H1 (cell line): ENCODE measurements around the gene DENND6B. TPM values are rescaled to one million over a fixed set of nuclear protein-coding genes. Genes with fewer than 3 reads are reported as not detected.
A peak's percentile ranks its signal among the peaks of the same experiment; 100 is the strongest.

Experiments
- CTCF ChIA-PET: fragments of 300-600 bp; sonication (Branson Sonifier 250); formaldehyde crosslinking; loops from one replicate; lab custom pipeline; 2021; ENCODE audit not compliant: partially characterized antibody; lab: Charles Lee
- POLR2A ChIA-PET: fragments of 300-600 bp; sonication (Branson Sonifier 250); formaldehyde crosslinking; loops from one replicate; lab custom pipeline; 2021; ENCODE audit warnings: inconsistent platforms; ENCODE audit not compliant: partially characterized antibody; lab: Charles Lee
- DNase-seq, 2 experiments: peaks; one replicate each; pipeline versions ENCODE4 v3.0.0 to v3.0.0-alpha.2; 2010 to 2022; ENCODE audit warnings: low spot score in 2 of 2, low read depth in 1 of 2, mixed read lengths in 1 of 2
- FAIRE-seq: peaks from 2 replicates; lab custom pipeline; 2011; peaks lifted over from hg19 to GRCh38; lab: Jason Lieb, UNC
- H2AFZ ChIP-seq: 2 replicates; pipeline ENCODE4 v1.8.1; 2012; ENCODE audit warnings: low read length, inconsistent platforms
- H2AK5ac ChIP-seq: 2 replicates; pipeline ENCODE4 v1.6.1; 2013; ENCODE audit warnings: low read depth, low read length
- H2BK120ac ChIP-seq: replicated peaks from 2 replicates; pipeline ENCODE3; 2013; ENCODE audit warnings: low read depth, low read length, inconsistent platforms
- H2BK12ac ChIP-seq: 2 replicates; pipeline ENCODE4 v1.6.1; 2013; ENCODE audit warnings: low read depth, low read length
- H2BK15ac ChIP-seq: 2 replicates; pipeline ENCODE4 v1.6.1; 2013; ENCODE audit warnings: low read length
- H2BK20ac ChIP-seq: 2 replicates; pipeline ENCODE4 v1.6.1; 2013; ENCODE audit warnings: low read length
- H2BK5ac ChIP-seq: 2 replicates; pipeline ENCODE4 v1.6.1; 2013; ENCODE audit warnings: low read depth, low read length
- H3K14ac ChIP-seq: 2 replicates; pipeline ENCODE4 v1.6.1; 2013; ENCODE audit warnings: inconsistent platforms; ENCODE audit not compliant: insufficient read length
- H3K18ac ChIP-seq: 2 replicates; pipeline ENCODE4 v1.6.1; 2013; ENCODE audit warnings: low read length; ENCODE audit errors: extremely low read depth
- H3K23ac ChIP-seq: 2 replicates; pipeline ENCODE4 v1.6.1; 2013; ENCODE audit warnings: inconsistent platforms; ENCODE audit not compliant: insufficient read length
- H3K23me2 ChIP-seq: 2 replicates; pipeline ENCODE4 v1.6.1; 2013; ENCODE audit warnings: low read depth, low read length
- H3K27ac ChIP-seq: 2 replicates; pipeline ENCODE4 v1.6.1; 2011; ENCODE audit warnings: low read depth, low read length, inconsistent platforms
- H3K27me3 ChIP-seq, 4 experiments: replicated peaks in 1 of 4; 1 replicate in 1 of 4; 2 replicates in 3 of 4; pipeline versions ENCODE4 v1.6.1 to v1.8.1; 2011 to 2013; ENCODE audit warnings: low read length in 3 of 4, mild to moderate bottlenecking in 3 of 4, inconsistent platforms in 2 of 4, mixed read lengths in 2 of 4, moderate library complexity in 1 of 4; ENCODE audit not compliant: control insufficient read depth in 3 of 4, insufficient read depth in 3 of 4; ENCODE audit errors: extremely low read depth in 1 of 4
- H3K36me3 ChIP-seq, 4 experiments: 2 replicates each; pipeline versions ENCODE4 v1.6.1 to v1.8.1; 2011 to 2013; ENCODE audit warnings: mild to moderate bottlenecking in 4 of 4, low read length in 3 of 4, moderate library complexity in 2 of 4, control low read depth in 1 of 4, inconsistent platforms in 1 of 4; ENCODE audit not compliant: insufficient read depth in 4 of 4, control insufficient read depth in 2 of 4
- H3K4ac ChIP-seq: replicated peaks from 2 replicates; pipeline ENCODE3; 2013; ENCODE audit warnings: low read length, low read depth, mixed read lengths, inconsistent platforms; ENCODE audit not compliant: insufficient read length
- H3K4me1 ChIP-seq, 4 experiments: replicated peaks in 1 of 4; 1 replicate in 1 of 4; 2 replicates in 3 of 4; pipeline versions ENCODE4 v1.6.1 to v1.8.1; 2011 to 2013; ENCODE audit warnings: low read length in 3 of 4, inconsistent platforms in 2 of 4, mixed read lengths in 1 of 4; ENCODE audit not compliant: insufficient read depth in 4 of 4, control insufficient read depth in 3 of 4
- H3K4me2 ChIP-seq, 2 experiments: 2 replicates each; pipeline versions ENCODE4 v1.6.1 to v1.8.1; 2011 to 2013; ENCODE audit warnings: low read depth in 2 of 2, low read length in 2 of 2, control low read depth in 1 of 2, inconsistent platforms in 1 of 2, mild to moderate bottlenecking in 1 of 2; ENCODE audit not compliant: insufficient read depth in 1 of 2
- H3K4me3 ChIP-seq, 4 experiments: fragments of 200-600, 300-600 bp in 1 of 4; sonication (generic), shearing (Covaris generic), sonication (Bioruptor Twin) in 1 of 4; 2 replicates each; pipeline versions ENCODE4 v1.5.1 to v1.8.1; 2011 to 2016; ENCODE audit warnings: low read length in 4 of 4, low read depth in 3 of 4, control low read depth in 2 of 4, inconsistent platforms in 2 of 4, mild to moderate bottlenecking in 2 of 4, mixed read lengths in 1 of 4, moderate library complexity in 1 of 4; ENCODE audit not compliant: insufficient read depth in 2 of 4; ENCODE audit errors: extremely low read depth in 1 of 4
- H3K56ac ChIP-seq: replicated peaks from 2 replicates; pipeline ENCODE3; 2013; ENCODE audit warnings: low read depth, mild to moderate bottlenecking, mixed read lengths, low read length, inconsistent platforms; ENCODE audit not compliant: insufficient read length
- H3K79me1 ChIP-seq: 2 replicates; pipeline ENCODE4 v1.6.1; 2013; ENCODE audit warnings: low read depth, low read length, control low read depth
- H3K79me2 ChIP-seq, 2 experiments: 2 replicates each; pipeline versions ENCODE4 v1.6.1 to v1.8.1; 2012 to 2013; ENCODE audit warnings: low read length in 2 of 2, mild to moderate bottlenecking in 2 of 2, inconsistent platforms in 1 of 2; ENCODE audit not compliant: insufficient read depth in 2 of 2, control insufficient read depth in 1 of 2
- H3K9ac ChIP-seq, 4 experiments: replicated peaks in 1 of 4; 1 replicate in 1 of 4; 2 replicates in 3 of 4; pipeline versions ENCODE4 v1.6.1 to v1.8.1; 2011 to 2013; ENCODE audit warnings: low read depth in 3 of 4, low read length in 3 of 4, control low read depth in 2 of 4, mild to moderate bottlenecking in 2 of 4, moderate library complexity in 2 of 4, inconsistent platforms in 1 of 4; ENCODE audit errors: extremely low read depth in 1 of 4
- H3K9me3 ChIP-seq, 2 experiments: 2 replicates each; pipeline versions ENCODE4 v1.6.1 to v1.8.1; 2012 to 2013; ENCODE audit warnings: mild to moderate bottlenecking in 2 of 2, moderate library complexity in 2 of 2, control low read depth in 1 of 2, inconsistent platforms in 1 of 2, low read depth in 1 of 2, low read length in 1 of 2, mixed read lengths in 1 of 2; ENCODE audit not compliant: insufficient read depth in 2 of 2
- H4K20me1 ChIP-seq, 2 experiments: replicated peaks in 1 of 2; 2 replicates each; pipeline versions ENCODE3 to v1.8.1; 2011 to 2013; ENCODE audit warnings: inconsistent platforms in 2 of 2, low read length in 2 of 2, mild to moderate bottlenecking in 1 of 2; ENCODE audit not compliant: insufficient read depth in 2 of 2, control insufficient read depth in 1 of 2
- H4K5ac ChIP-seq: 2 replicates; pipeline ENCODE4 v1.6.1; 2013; ENCODE audit warnings: low read length, low read depth, mixed read lengths, inconsistent platforms; ENCODE audit not compliant: insufficient read length
- H4K8ac ChIP-seq: 2 replicates; pipeline ENCODE4 v1.8.0; 2013; ENCODE audit warnings: mild to moderate bottlenecking, moderate library complexity, low read length, inconsistent platforms; ENCODE audit not compliant: insufficient read depth; ENCODE audit errors: extremely low read depth
- H4K91ac ChIP-seq: replicated peaks from 2 replicates; pipeline ENCODE3; 2013; ENCODE audit warnings: low read length, mixed read lengths, inconsistent platforms; ENCODE audit not compliant: insufficient read length
- ASH2L ChIP-seq: fragments of 200-600, 300-600 bp; sonication (generic); IDR thresholded peaks from one replicate; pipeline ENCODE4 v1.7.1; 2017; ENCODE audit warnings: low read length
- EZH2 ChIP-seq: fragments of 200-600 bp; sonication (generic); IDR thresholded peaks from 2 replicates; pipeline ENCODE4 v1.7.1; 2012; ENCODE audit warnings: low read depth, mild to moderate bottlenecking, moderate library complexity, low read length, inconsistent platforms; ENCODE audit not compliant: severe bottlenecking
- NRF1 ChIP-seq: IDR thresholded peaks from 2 replicates; pipeline ENCODE4 v1.6.1; 2011; ENCODE audit warnings: mild to moderate bottlenecking, low read depth, low read length, improper control_type of control experiment
- RXRA ChIP-seq: IDR thresholded peaks from 2 replicates; pipeline ENCODE4 v1.6.1; 2011; ENCODE audit warnings: low read depth, mild to moderate bottlenecking, low read length, moderate library complexity; ENCODE audit not compliant: insufficient read depth
- SAP30 ChIP-seq: fragments of 300-600 bp; sonication (generic); IDR thresholded peaks from 2 replicates; pipeline ENCODE4 v1.7.1; 2012; ENCODE audit warnings: low read length, moderate library complexity, mild to moderate bottlenecking, inconsistent platforms; ENCODE audit not compliant: insufficient read depth, insufficient replicate concordance
- SP4 ChIP-seq: IDR thresholded peaks from 2 replicates; pipeline ENCODE4 v1.6.1; 2012; ENCODE audit warnings: low read length, inconsistent platforms
- WGBS, 2 experiments: shearing (Covaris generic) in 1 of 2; methylation state at CpG; one replicate each; pipeline versions ENCODE4 v1.1.6 to v1.1.7; 2013 to 2015; ENCODE audit warnings: low lambda C conversion rate in 2 of 2, mixed read lengths in 2 of 2, inconsistent platforms in 1 of 2, low coverage in 1 of 2, missing lambda C conversion rate in 1 of 2; ENCODE audit not compliant: insufficient replicate concordance in 2 of 2, insufficient coverage in 1 of 2, insufficient read length in 1 of 2; ENCODE audit errors: extremely low coverage in 1 of 2, missing lambda C conversion rate in 1 of 2; 5-methylcytosine and 5-hydroxymethylcytosine counted together
- polyA plus RNA-seq, 7 experiments: library from polyadenylated mRNA; depleted of rRNA in 3 of 7; stranded (reverse) in 5 of 7; unstranded in 2 of 7; fragments of >200 nt in 5 of 7; fragments of 200-250 nt in 2 of 7; gene quantifications; 1 replicate in 5 of 7; 2 replicates in 1 of 7; 4 replicates in 1 of 7; pipeline versions ENCODE4 v1.2.1 to v1.2.3, GENCODE V29; 2011 to 2013; ENCODE audit warnings: missing spikeins in 2 of 7, mixed read lengths in 2 of 7
- total RNA-seq: library from RNA; stranded (reverse); fragmentation: NEBNext Ultra II Directional; extraction: Animal tissue kit (Norgen Biotek cat#: 25700); gene quantifications from 2 replicates; pipeline ENCODE4 v1.2.1, GENCODE V29; 2021
- TF ChIP-seq, protein P1 (sequence below): IDR thresholded peaks from 2 replicates; pipeline ENCODE4 v1.6.1; 2012; ENCODE audit warnings: inconsistent platforms

DENND6B gene
- total and polyA plus RNA-seq, 2 of the 8 experiments (the other 6 are each of a cell fraction or from before 2014, with no cell fraction given): 1.1 to 1.9 TPM

DNA sequence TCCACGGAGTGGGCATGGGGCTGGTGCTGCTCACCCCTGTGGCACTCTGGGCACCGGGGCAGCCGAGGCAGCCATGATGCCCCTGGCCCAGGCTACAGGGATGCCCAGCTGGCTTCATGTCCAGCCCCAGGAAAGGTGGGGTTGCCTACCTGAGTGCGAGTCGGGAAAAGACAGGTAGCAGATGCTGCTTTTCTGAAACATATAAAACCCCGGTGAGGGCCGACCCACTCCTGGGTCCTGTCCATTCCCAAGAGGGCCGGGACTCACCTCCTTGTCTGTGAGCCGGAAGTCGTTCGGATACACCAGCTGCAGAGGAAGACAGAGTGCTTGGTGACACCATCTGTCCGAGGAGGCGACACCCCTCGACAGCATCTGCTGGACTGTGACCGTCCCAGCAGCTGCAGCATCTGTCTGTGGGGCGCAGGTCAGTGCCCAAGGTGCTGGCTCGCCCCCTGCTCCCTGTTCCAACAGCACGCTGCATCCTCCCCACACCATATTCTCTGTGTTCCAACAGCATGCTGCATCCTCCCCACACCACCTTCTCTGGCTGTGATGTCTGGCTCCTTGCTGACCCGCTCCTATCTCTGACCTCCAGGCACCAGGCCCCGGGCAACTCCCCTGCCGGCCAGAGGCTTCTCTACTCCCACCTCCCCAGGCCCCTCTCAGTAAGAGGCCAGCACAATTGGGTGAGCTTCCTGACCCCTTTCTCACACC lies 8.0 kb downstream of the DENND6B start:
- no peaks in the 10 kb centered on the region for H4K20me1 ChIP-seq
- 0 out of 2 replicates have a peak overlapping the region, but pooled peaks have one; percentile 39 for H2AK5ac ChIP-seq
- ChIA-PET CTCF (interaction anchor here (1.5 to 1.7 kb wide), 2 partner anchors 10 to 66 kb away, joined by 4 to 6 read pairs; no protein-coding TSS in a partner anchor), POLR2A (interaction anchor here (0.8 kb wide), 1 partner anchor 63 kb away, joined by 3 read pairs; no protein-coding TSS in a partner anchor)
- H3K4me2 ChIP-seq: no peak overlapping the region
- no peak overlapping the region for H3K27ac ChIP-seq
- no peak overlapping the region for H2BK15ac ChIP-seq
- no peak overlapping the region for H3K4me3 ChIP-seq
- no peak overlapping the region for H2BK120ac ChIP-seq
- H3K18ac ChIP-seq: no peak overlapping the region
- no peak overlapping the region for H3K14ac ChIP-seq
- no peaks in the 10 kb centered on the region for H3K27me3 ChIP-seq
- 0 out of 2 replicates have a peak overlapping the region, but pooled peaks have one; percentile 9 for H2BK12ac ChIP-seq
- no peak overlapping the region for H2AFZ ChIP-seq
- no peaks in the 10 kb centered on the region for H3K36me3 ChIP-seq
- H4K5ac ChIP-seq: no peak overlapping the region
- no peak overlapping the region for H2BK5ac ChIP-seq
- DNase-seq (no peak), FAIRE-seq (no peak)
- WGBS, 2 experiments: 87% methylated on average over 19 of the region's 21 CpGs; no CpG with 5 or more reads in 1 of the 2 experiments
- H2BK20ac ChIP-seq: no peak overlapping the region
- no peaks in the 10 kb centered on the region; the same call in 1 of the 2 replicates for H3K23me2 ChIP-seq
- H3K79me2 ChIP-seq: no peaks in the 10 kb centered on the region
- H4K8ac ChIP-seq: no peak overlapping the region; the same call in 1 of the 2 replicates
- no peak overlapping the region for H3K4ac ChIP-seq
- H3K23ac ChIP-seq: no peak overlapping the region
- no peak overlapping the region for H4K91ac ChIP-seq
- peaks cover 0 to 10% (median 4%) of the 10 kb centered on the region in 4 experiments; a peak in 3 of 7 replicates for H3K4me1 ChIP-seq
- H3K9me3 ChIP-seq: no peaks in the 10 kb centered on the region
- no peak overlapping the region for H3K9ac ChIP-seq
- H3K79me1 ChIP-seq: no peaks in the 10 kb centered on the region
- no peak overlapping the region for H3K56ac ChIP-seq
- TF ChIP-seq SAP30 (no peak), ASH2L (no peak), SP4 (no peak), RXRA (no peak), EZH2 (no peak), NRF1 (no peak)
- TF ChIP-seq, protein P1, sequence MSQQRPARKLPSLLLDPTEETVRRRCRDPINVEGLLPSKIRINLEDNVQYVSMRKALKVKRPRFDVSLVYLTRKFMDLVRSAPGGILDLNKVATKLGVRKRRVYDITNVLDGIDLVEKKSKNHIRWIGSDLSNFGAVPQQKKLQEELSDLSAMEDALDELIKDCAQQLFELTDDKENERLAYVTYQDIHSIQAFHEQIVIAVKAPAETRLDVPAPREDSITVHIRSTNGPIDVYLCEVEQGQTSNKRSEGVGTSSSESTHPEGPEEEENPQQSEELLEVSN: no peak
